T-helper 1 cell treated with Interleukin-12 subunit alpha and Interleukin-12 subunit beta and Interleukin-4 antibody, amounts not matched to agents 30 μg/mL and 1 μg/mL, for 36 hours (primary cell): ENCODE results near the gene MEIS2.

Experiments used
- H3K27ac Mint-ChIP-seq: one replicate; pipeline ENCODE4 v1.8.0; 2021; ENCODE audit warnings: mild to moderate bottlenecking, mixed read lengths
- H3K27me3 Mint-ChIP-seq: one replicate; pipeline ENCODE4 v1.8.0; 2021; ENCODE audit warnings: low read depth, mixed read lengths
- H3K36me3 Mint-ChIP-seq: one replicate; pipeline ENCODE4 v1.8.0; 2021; ENCODE audit warnings: low read depth, mixed read lengths
- H3K4me1 Mint-ChIP-seq: one replicate; pipeline ENCODE4 v1.8.0; 2021; ENCODE audit warnings: low read depth, mixed read lengths
- H3K4me3 Mint-ChIP-seq: one replicate; pipeline ENCODE4 v1.8.0; 2021; ENCODE audit warnings: mild to moderate bottlenecking, moderate library complexity, mixed read lengths
- H3K9me3 Mint-ChIP-seq: one replicate; pipeline ENCODE4 v1.8.0; 2021; ENCODE audit warnings: mixed read lengths

MEIS2 gene

DNA sequence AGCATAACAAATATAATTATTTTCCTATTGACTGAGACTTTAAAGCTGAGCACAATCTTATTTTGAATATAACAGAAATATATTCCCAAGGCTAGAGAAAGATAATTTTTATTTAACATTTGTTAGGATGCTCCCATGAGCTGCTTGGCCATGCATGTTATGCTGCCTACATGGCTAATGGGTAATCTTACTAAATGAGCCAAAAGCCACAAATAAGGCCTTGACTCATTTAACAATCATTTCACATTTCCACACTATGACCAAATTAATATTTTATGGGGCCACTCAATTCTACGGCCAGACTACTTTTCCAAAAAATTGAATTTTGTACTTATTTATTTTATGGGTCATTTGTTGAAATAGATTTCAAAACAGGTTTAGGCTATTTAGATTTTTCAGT is 141.7 kb downstream of the MEIS2 start:
- H3K36me3 Mint-ChIP-seq, result no peaks in the 10 kb centered on the region
- H3K9me3 Mint-ChIP-seq, result no peaks in the 10 kb centered on the region
- no peak overlapping the region for H3K27ac Mint-ChIP-seq
- no peak overlapping the region for H3K4me3 Mint-ChIP-seq
- H3K4me1 Mint-ChIP-seq, result no peaks in the 10 kb centered on the region
- peaks cover 3% of the 10 kb centered on the region for H3K27me3 Mint-ChIP-seq

DNA sequence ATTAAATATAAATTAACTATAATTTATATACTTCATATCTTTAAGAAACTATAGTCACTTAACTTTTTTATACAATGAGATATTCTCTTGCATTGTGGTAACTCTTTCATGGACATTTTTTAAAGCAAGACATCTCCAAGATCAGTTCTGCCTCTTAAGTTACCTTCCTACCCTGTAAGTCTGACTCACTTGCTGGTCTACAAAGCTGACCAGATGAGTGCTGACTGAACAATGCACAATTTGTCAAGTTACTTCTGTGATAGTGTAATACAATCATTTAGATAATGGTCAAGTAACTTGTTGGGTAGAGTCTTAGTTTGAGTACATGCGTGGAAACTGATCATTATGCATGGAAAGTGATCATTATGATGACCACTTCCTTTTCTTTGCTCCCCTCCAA is 145.9 kb downstream of the MEIS2 start:
- H3K27ac Mint-ChIP-seq, result no peak overlapping the region
- H3K36me3 Mint-ChIP-seq, result no peaks in the 10 kb centered on the region
- peaks cover 3% of the 10 kb centered on the region for H3K27me3 Mint-ChIP-seq
- H3K9me3 Mint-ChIP-seq, result no peaks in the 10 kb centered on the region
- no peaks in the 10 kb centered on the region for H3K4me1 Mint-ChIP-seq
- no peak overlapping the region for H3K4me3 Mint-ChIP-seq

GRCh38 chr15:36953346-36953745 is 147.0 kb downstream of the MEIS2 start:
- H3K27me3 Mint-ChIP-seq, result peaks cover 3% of the 10 kb centered on the region
- no peak overlapping the region for H3K27ac Mint-ChIP-seq
- no peaks in the 10 kb centered on the region for H3K36me3 Mint-ChIP-seq
- H3K4me3 Mint-ChIP-seq, result no peak overlapping the region
- no peaks in the 10 kb centered on the region for H3K4me1 Mint-ChIP-seq
- H3K9me3 Mint-ChIP-seq, result no peaks in the 10 kb centered on the region

DNA sequence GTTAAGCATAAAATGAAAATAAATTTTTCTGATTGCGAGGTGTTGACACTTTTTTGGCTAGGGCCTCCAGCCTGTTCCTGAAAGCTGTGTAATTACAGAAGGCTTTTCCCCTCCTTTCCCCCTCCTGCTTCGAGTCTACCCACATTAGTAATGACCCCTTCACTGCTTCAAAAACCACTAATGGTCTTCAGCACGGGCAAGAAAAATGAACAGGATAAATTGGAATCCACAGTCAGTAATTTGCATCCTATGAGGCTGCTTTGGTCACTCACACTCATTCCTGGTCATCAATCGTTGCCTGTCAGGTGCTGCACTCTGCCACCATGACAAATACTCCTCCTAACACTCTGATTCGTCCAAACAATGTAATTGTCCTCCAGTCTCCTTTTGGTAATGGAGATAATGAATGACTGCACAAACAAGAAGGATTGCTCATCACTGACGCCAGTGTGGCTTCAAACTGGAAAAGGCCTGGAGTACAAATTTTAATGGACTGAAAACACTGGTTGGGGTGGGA is 148.6 kb downstream of the MEIS2 start:
- H3K9me3 Mint-ChIP-seq, result no peaks in the 10 kb centered on the region
- no peaks in the 10 kb centered on the region for H3K36me3 Mint-ChIP-seq
- no peaks in the 10 kb centered on the region for H3K4me1 Mint-ChIP-seq
- H3K4me3 Mint-ChIP-seq, result no peak overlapping the region
- H3K27ac Mint-ChIP-seq, result no peak overlapping the region
- H3K27me3 Mint-ChIP-seq, result no peaks in the 10 kb centered on the region

DNA sequence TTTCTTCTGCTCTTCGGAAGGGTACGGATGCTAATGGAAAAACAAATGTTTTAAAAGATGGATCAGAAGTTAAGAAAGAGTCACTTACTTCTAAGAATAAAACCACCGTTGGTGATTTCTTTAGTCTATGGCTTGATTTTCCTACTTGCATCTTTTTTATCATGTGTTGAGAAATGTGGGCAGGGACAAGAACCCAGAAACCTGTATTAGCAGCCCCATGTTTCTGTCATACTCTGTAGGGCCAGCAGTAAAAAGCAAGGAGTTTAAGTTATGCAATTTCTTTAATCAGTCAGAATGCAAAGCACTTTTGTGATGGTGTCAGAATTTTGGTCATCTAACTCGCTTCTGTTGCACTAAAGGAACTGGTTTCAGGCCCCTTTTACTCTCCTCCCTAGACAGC is 150.0 kb downstream of the MEIS2 start:
- Mint-ChIP-seq H3K27ac (no peak overlapping the region), H3K4me3 (no peak overlapping the region), H3K4me1 (no peaks in the 10 kb centered on the region), H3K9me3 (no peaks in the 10 kb centered on the region), H3K27me3 (no peaks in the 10 kb centered on the region), H3K36me3 (no peaks in the 10 kb centered on the region)

GRCh38 chr15:36948982-36949381 is 151.4 kb downstream of the MEIS2 start:
- H3K4me1 Mint-ChIP-seq, result no peaks in the 10 kb centered on the region
- no peak overlapping the region for H3K27ac Mint-ChIP-seq
- no peaks in the 10 kb centered on the region for H3K9me3 Mint-ChIP-seq
- H3K36me3 Mint-ChIP-seq, result no peaks in the 10 kb centered on the region
- no peaks in the 10 kb centered on the region for H3K27me3 Mint-ChIP-seq
- H3K4me3 Mint-ChIP-seq, result no peak overlapping the region

- no peak overlapping the region for H3K4me3 Mint-ChIP-seq
- no peaks in the 10 kb centered on the region for H3K4me1 Mint-ChIP-seq
- no peaks in the 10 kb centered on the region for H3K9me3 Mint-ChIP-seq
- H3K27me3 Mint-ChIP-seq, result no peaks in the 10 kb centered on the region
- H3K27ac Mint-ChIP-seq, result no peak overlapping the region
- H3K36me3 Mint-ChIP-seq, result no peaks in the 10 kb centered on the region
These were observed 153.2 kb downstream of the MEIS2 start for GRCh38 chr15:36947035-36947719.

- no peaks in the 10 kb centered on the region for H3K36me3 Mint-ChIP-seq
- no peaks in the 10 kb centered on the region for H3K27me3 Mint-ChIP-seq
- no peaks in the 10 kb centered on the region for H3K4me1 Mint-ChIP-seq
- H3K4me3 Mint-ChIP-seq, result no peak overlapping the region
- H3K27ac Mint-ChIP-seq, result no peak overlapping the region
- H3K9me3 Mint-ChIP-seq, result no peaks in the 10 kb centered on the region
These were observed 155.9 kb downstream of the MEIS2 start for GRCh38 chr15:36944442-36944841.

- no peak overlapping the region for H3K27ac Mint-ChIP-seq
- H3K9me3 Mint-ChIP-seq, result no peaks in the 10 kb centered on the region
- no peaks in the 10 kb centered on the region for H3K27me3 Mint-ChIP-seq
- H3K4me1 Mint-ChIP-seq, result no peaks in the 10 kb centered on the region
- no peaks in the 10 kb centered on the region for H3K36me3 Mint-ChIP-seq
- H3K4me3 Mint-ChIP-seq, result no peak overlapping the region
These were observed 156.6 kb downstream of the MEIS2 start for GRCh38 chr15:36943508-36944361.

DNA sequence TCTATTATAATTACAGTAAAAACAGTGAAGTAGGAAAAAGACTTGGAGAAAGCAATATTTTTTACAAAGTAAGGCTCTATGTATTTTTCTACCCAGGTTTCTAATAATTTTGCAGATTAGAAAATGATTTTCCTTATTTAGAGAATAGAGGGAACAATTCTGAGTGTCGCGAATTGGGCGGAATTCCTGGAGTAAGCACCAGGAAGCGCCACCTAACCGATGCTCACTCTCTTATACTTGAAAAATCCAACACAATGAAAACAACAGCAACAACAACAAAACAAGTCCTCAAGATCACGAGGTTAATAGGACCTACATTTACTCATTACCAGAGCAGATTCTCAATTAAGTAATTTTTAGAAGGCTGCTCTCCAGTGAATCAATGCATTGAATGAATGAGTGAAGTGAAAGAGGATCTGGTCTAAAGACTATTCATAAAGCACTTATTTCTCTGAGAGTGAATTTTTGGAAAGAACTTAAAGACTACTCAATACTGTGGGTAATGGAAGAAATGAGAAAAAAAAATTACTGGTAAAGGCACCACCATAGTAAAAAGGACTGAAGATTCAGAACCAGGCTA is 158.0 kb downstream of the MEIS2 start:
- H3K36me3 Mint-ChIP-seq, result no peaks in the 10 kb centered on the region
- H3K9me3 Mint-ChIP-seq, result no peaks in the 10 kb centered on the region
- H3K27ac Mint-ChIP-seq, result no peak overlapping the region
- no peaks in the 10 kb centered on the region for H3K4me1 Mint-ChIP-seq
- no peak overlapping the region for H3K4me3 Mint-ChIP-seq
- H3K27me3 Mint-ChIP-seq, result no peaks in the 10 kb centered on the region

- Mint-ChIP-seq H3K4me1 (no peaks in the 10 kb centered on the region), H3K4me3 (no peak overlapping the region), H3K9me3 (no peaks in the 10 kb centered on the region), H3K27me3 (no peaks in the 10 kb centered on the region), H3K36me3 (no peaks in the 10 kb centered on the region), H3K27ac (no peak overlapping the region)
These were observed 158.6 kb downstream of the MEIS2 start for GRCh38 chr15:36941798-36942197.

- Mint-ChIP-seq H3K4me3 (no peak overlapping the region), H3K27ac (no peak overlapping the region), H3K36me3 (no peaks in the 10 kb centered on the region), H3K4me1 (no peaks in the 10 kb centered on the region), H3K27me3 (no peaks in the 10 kb centered on the region), H3K9me3 (no peaks in the 10 kb centered on the region)
These were observed 159.6 kb downstream of the MEIS2 start for GRCh38 chr15:36940636-36941260.

GRCh38 chr15:36940219-36940618 is 160.1 kb downstream of the MEIS2 start:
- H3K27ac Mint-ChIP-seq, result no peak overlapping the region
- no peaks in the 10 kb centered on the region for H3K36me3 Mint-ChIP-seq
- no peaks in the 10 kb centered on the region for H3K27me3 Mint-ChIP-seq
- H3K9me3 Mint-ChIP-seq, result no peaks in the 10 kb centered on the region
- no peaks in the 10 kb centered on the region for H3K4me1 Mint-ChIP-seq
- H3K4me3 Mint-ChIP-seq, result no peak overlapping the region

- no peaks in the 10 kb centered on the region for H3K4me1 Mint-ChIP-seq
- no peaks in the 10 kb centered on the region for H3K36me3 Mint-ChIP-seq
- no peak overlapping the region for H3K27ac Mint-ChIP-seq
- H3K27me3 Mint-ChIP-seq, result no peaks in the 10 kb centered on the region
- H3K4me3 Mint-ChIP-seq, result no peak overlapping the region
- no peaks in the 10 kb centered on the region for H3K9me3 Mint-ChIP-seq
These were observed 161.6 kb downstream of the MEIS2 start for GRCh38 chr15:36938764-36939163.
